ENCODE data around the gene L3MBTL2.

L3MBTL2 gene

GRCh38 chr22:41239443-41240128 lies 34.5 kb downstream of the L3MBTL2 start:
- DNase-seq (ENCODE audit: low read depth, low spot score): no peak
- TF ChIP-seq CTCF (IDR thresholded peaks at IDR 0.05; ENCODE audit: low read depth, low read length): no peak
- in situ Hi-C loops (cut with HindIII; ENCODE audit: low sequenced_read_pairs): no loop called here
- H3K4me3 ChIP-seq (ENCODE audit: low read depth, low read length): no peak overlapping the region

- H3K4me3 ChIP-seq (ENCODE audit: low read depth, low read length): no peak within 1 kb of the TSS
- TF ChIP-seq CTCF (IDR thresholded peaks at IDR 0.05; ENCODE audit: low read depth, low read length): no peak
- in situ Hi-C loops (cut with HindIII; ENCODE audit: low sequenced_read_pairs): no loop called here
- no peak for DNase-seq (ENCODE audit: low read depth, low spot score)
These were observed 35.4 kb downstream of the L3MBTL2 start, which contains the start of gene CHADL for GRCh38 chr22:41240377-41241132. Gene CHADL, minus strand, starts transcription at chr22:41240931. Its CDS starts 50 bp downstream, at chr22:41240881.

- DNase-seq (ENCODE audit: low read depth, low spot score): no peak
- in situ Hi-C loops (cut with HindIII; ENCODE audit: low sequenced_read_pairs): no loop called here
- H3K4me3 ChIP-seq (ENCODE audit: low read depth, low read length): no peak overlapping the region
- TF ChIP-seq CTCF (IDR thresholded peaks at IDR 0.05; ENCODE audit: low read depth, low read length): no peak
These were observed 36.1 kb downstream of the L3MBTL2 start for GRCh38 chr22:41241133-41241676.

GRCh38 chr22:41242396-41243117 lies 37.4 kb downstream of the L3MBTL2 start:
- DNase-seq (ENCODE audit: low read depth, low spot score): no peak
- no peak for TF ChIP-seq CTCF (IDR thresholded peaks at IDR 0.05; ENCODE audit: low read depth, low read length)
- no peak overlapping the region for H3K4me3 ChIP-seq (ENCODE audit: low read depth, low read length)
- in situ Hi-C loops (cut with HindIII; ENCODE audit: low sequenced_read_pairs): no loop called here

- in situ Hi-C loops (cut with HindIII; ENCODE audit: low sequenced_read_pairs): no loop called here
- no peak overlapping the region for H3K4me3 ChIP-seq (ENCODE audit: low read depth, low read length)
- no peak for DNase-seq (ENCODE audit: low read depth, low spot score)
- no peak for TF ChIP-seq CTCF (IDR thresholded peaks at IDR 0.05; ENCODE audit: low read depth, low read length)
These were observed 38.2 kb downstream of the L3MBTL2 start for GRCh38 chr22:41243361-41243760.

GRCh38 chr22:41245917-41246499 lies 40.9 kb downstream of the L3MBTL2 start:
- TF ChIP-seq CTCF (IDR thresholded peaks at IDR 0.05; ENCODE audit: low read depth, low read length): peak; percentile 2
- DNase-seq (ENCODE audit: low read depth, low spot score): no peak
- H3K4me3 ChIP-seq (ENCODE audit: low read depth, low read length): no peak overlapping the region
- in situ Hi-C loops (cut with HindIII; ENCODE audit: low sequenced_read_pairs): no loop called here

Measured in astrocyte of the spinal cord (primary cell).